OCI-LY3 (cell line): ENCODE data around the gene PHTF2.
"Not testable (repeated sequence)": the region's sequence is repeated elsewhere in the genome, so short reads cannot be mapped to it uniquely, and the experiment has no call there.

ENCODE experiments used
- EZH2phosphoT487 ChIP-seq: fragments of 200-600 bp; shearing (Covaris generic); IDR thresholded peaks from 2 replicates; pipeline ENCODE4 v1.6.1; 2018; ENCODE audit warnings: antibody characterized with exemption, mixed run types, low read depth
- TF ChIP-seq, protein P1 (sequence below): fragments of 200-600, 300-600 bp; sonication (generic); IDR thresholded peaks from 2 replicates; pipeline ENCODE4 v1.5.1; 2014; ENCODE audit warnings: antibody characterized with exemption, low read length, low read depth

DNA sequence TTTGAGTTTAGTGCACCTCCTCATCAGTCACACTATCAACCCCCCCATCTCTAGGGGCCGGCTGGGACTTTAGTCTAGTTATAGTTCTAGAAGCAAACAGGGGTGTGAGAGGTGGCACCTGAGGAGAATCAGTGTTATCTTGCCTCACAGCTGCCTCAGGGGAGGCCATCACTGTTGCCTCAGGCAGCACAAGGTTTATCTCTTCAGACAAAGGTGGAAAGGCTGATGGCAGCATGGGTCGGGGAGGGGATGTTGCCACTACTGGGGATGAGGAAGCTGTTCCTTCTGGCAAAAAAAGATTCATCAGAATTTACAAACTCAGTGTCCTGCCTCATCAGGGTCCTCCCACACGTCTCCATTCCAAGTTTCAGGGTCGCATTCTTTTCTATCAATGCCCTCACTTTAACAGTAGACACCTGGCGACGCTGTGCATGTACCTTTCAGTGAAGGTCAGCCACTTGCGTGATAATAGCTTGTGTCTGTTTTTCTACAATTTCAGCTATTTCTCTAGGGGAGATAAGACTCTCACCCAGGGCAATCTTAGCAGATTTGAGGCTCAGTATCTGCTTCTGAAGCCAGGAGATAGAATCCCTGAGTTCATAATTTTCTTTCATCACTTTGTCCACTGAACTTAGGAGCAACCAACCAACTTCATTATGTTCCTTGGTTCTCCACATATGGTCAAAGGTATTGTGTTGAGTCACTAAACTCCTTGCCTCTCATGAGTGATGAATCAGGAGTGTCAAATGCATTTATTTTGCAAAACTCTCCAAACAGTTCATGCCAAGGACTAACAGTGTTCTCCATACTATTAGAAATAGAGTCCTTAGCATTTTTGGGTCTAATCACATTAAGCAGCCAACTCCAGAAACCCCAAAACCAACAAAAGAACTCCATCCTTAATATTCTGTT is 75.1 kb downstream of the PHTF2 start:
- TF ChIP-seq, protein P1, sequence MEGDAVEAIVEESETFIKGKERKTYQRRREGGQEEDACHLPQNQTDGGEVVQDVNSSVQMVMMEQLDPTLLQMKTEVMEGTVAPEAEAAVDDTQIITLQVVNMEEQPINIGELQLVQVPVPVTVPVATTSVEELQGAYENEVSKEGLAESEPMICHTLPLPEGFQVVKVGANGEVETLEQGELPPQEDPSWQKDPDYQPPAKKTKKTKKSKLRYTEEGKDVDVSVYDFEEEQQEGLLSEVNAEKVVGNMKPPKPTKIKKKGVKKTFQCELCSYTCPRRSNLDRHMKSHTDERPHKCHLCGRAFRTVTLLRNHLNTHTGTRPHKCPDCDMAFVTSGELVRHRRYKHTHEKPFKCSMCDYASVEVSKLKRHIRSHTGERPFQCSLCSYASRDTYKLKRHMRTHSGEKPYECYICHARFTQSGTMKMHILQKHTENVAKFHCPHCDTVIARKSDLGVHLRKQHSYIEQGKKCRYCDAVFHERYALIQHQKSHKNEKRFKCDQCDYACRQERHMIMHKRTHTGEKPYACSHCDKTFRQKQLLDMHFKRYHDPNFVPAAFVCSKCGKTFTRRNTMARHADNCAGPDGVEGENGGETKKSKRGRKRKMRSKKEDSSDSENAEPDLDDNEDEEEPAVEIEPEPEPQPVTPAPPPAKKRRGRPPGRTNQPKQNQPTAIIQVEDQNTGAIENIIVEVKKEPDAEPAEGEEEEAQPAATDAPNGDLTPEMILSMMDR = not testable (repeated sequence)
- not testable (repeated sequence) for TF ChIP-seq EZH2phosphoT487
